RKO (cell line): ENCODE results near the gene LRRC32.
A peak's percentile ranks its signal among the peaks of the same experiment; 100 is the strongest.
"Not testable (repeated sequence)": the region's sequence is repeated elsewhere in the genome, so short reads cannot be mapped to it uniquely, and the experiment has no call there.

Experiments
- DNase-seq: peaks from one replicate; pipeline ENCODE4 v3.0.0-alpha.2; 2016; ENCODE audit warnings: low spot score

The LRRC32 gene

DNA sequence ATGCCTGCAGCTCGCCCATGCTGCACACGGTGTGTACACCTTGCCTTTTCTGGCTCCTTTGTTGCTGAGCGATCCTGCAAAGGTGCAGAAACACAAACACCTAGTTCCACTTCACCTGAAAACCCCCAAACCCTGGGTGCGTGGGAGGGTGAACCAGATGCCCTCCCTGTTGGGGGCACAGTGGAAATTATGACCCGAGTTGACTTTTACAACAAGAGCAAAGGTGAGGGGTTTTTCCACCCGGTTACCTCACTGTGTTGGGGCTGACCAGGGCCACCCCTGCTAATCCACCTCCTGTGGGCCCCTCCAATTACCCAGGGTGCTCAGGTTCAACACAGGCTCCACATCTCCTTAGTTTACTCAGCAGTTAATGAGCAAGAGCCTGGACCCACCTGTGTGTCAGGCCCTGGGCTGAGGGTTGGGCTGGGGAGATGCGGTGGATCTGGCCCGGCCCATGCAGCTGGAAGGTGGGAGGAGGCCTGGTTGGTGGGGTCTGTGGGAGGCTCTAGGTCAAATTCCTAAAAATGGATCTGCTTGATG lies 42.1 kb downstream of the LRRC32 start:
- no peak for DNase-seq

DNA sequence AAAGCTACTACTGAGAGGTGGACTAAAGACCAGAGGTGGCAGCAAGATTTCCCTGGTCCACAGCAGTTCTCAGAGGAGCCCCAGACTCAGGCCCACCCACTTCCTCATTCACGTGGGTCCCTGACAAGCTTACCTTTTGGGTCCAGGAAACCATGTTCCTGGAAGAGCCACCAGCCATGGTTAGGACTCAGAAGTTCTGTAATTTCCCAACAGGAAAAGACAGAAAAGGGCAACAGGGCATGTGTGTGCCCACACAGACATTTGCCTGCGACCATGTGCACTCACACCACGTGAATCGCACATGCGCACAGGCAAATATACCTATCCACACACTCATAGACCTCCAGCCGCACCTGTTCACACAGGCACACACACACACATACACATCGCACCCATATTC lies 42.9 kb downstream of the LRRC32 start:
- no peak for DNase-seq

DNA sequence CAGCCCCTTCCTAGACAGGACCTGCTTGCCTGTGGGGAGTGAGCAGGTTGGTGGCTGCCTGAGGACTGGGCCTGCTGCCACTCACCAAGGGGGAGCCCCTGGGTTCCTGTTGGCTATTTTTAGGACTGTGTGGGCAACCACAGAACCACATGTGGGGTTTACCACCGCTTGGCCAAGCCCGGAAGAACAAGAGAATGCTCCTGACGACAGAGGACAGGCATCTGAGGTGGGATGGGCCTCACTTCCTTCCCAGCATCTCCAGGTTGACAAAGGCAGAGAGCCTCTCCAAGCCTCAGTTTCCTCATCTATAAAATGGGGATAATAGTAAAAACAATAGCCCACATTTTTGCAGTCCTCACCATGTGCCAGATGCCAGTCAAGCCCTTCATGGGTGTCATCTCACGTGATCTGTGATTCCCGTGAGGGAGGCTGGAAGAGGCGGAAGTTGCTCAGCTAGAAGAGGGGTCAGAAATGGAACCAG lies 43.6 kb downstream of the LRRC32 start:
- no peak for DNase-seq

DNA sequence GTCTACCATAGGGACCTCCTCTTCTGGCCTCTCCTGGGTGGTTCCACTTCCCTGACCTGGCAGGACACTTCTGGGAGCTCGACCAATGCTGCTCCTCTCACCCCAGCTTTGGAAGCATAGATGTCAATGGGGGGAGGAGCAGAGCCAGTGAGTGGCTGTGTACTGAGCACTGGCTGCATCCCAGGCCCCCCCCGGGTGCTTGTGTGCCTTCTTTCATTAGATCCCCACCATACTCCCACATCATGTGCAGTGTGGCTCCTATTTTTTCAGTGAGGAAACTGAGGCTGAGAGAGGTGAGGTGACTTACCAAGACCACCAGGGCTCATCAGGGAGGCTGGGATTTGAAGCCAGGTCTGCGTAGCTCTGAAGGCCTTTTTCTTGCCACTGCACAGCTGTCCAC lies 44.3 kb downstream of the LRRC32 start:
- no peak for DNase-seq

DNA sequence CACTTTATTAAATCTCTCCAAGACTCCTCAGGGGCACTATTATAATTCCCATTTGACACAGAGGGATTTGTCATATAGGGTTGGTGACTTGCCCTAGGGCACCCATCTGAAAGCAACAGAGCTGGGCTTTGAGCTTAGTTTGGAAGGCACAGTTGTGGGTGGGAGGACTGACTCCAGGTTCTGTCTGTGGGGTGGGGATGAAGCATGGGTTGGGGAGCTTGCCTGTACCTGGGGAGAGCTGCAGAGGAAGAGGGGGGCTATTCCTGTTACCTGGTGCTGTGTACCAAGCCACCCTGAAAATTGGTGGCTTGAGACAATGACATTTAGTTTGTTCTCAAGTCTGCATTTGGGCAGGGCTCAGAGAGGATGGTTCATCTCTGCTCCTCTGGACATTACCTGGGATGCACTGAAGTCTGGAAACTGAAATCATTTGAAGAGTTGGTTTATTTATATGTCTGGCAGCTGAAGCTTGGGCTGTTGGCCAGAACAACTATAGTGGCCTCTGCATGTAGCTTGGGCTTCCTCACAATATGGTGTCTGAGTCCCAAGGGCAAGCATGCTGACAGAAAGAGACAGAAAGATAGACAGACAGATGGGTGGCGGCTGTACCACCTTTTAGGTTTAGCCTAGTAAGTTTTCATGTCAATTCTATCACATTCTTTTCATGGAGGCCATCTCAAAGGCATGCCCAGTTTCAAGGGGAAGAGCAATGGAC lies 44.9 kb downstream of the LRRC32 start:
- no peak for DNase-seq

DNA sequence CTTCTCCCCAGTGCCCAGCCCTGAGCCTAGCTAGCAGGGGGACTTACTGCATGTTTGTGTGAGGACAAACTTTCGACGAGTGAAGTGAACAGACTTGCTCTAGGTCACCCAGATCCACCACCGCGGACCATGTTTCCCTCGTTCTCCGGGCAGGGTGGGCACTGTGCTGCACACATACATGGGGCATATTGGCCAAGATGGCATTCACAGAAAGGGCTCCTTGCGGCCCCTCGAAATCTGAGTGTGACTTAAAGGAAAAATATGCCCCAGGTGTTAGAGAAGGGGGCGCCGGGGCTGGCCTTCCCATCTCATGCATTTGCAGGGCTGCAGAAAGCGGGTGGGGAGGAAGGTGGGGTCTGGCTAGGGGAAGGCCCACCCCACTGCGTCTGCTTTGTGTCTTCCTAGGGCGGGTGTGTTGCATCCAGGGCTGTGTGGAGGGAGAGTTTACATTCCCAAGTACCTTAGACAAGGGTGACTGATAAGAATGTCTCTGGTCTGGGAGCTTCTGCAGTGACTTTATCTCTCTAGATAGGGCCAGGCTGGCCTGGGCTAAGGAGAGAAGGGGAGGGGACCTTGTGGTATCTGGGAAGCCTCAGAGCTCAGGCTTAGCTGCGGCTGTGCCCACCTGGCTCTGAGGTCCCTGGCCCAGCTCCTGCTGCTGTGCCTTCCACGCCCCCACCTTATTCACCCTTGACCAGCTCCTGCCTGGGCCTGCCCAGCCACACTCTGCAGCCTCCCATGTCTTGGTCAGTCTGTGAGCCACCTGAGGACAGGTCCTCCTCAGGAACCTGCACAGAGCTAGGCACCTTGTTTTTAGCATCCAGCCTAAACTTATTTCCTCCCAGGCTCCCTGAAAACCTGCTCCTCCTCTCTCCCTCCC lies 45.8 kb downstream of the LRRC32 start:
- DNase-seq: no peak

DNA sequence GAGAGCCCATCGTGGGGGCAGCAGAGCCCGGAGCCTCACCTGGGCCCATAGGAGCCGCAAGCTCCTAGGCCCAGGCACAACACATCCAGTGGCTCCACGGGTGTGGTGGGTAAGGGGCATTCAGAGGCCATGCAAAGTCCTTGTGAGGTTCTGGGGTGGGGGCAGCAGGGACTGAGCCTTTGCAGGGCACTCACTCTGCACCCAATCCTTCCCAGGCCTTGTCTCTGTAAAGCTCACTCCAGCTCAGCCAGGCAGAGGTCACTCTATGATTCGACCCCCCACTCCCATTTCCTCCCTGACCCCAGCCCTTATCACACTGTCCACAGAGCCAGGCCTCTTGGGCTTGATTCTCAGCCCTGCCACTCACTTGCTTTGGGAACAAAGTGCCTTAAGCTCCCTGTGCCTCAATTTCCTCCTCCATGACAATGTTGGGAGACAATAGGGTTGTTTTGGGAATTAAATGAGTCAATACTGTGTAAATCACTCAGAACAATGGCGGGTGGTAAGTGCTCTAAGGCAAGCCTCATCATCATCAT lies 46.6 kb downstream of the LRRC32 start:
- DNase-seq: no peak

DNA sequence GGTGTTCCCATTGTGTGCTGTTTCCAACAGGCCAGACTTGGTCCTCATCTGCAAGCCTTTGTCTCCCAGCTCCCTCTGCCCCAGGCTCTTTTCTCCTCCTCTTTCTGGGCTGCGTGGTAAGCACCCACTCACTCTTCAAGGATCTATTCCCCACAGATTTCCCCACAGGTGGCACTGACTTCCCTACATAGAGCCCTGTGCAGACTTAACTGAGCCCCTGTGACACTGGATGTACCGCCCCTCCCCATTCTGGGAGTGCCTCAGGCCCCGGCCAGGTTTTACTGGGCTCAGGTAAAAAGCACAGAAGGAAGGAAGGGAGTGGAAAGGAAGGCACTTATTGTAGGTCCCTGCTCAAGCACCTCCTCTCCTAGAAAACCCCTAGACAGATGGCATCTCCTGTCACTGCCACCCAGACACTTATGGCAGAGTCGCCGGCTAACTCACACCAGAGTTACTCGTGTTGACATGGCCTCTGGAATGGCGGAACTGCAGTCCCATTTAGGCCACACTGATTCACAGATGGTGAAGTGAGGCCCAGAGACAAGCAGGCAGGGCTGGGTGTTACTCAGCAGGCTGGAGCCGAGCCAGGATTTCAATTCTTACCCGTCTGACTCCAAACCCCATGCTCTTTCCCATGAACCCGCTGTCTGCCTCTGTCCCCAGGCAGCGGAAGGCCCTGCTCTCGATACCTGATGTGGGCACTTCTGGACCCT lies 47.2 kb downstream of the LRRC32 start:
- DNase-seq: peak; percentile 16

DNA sequence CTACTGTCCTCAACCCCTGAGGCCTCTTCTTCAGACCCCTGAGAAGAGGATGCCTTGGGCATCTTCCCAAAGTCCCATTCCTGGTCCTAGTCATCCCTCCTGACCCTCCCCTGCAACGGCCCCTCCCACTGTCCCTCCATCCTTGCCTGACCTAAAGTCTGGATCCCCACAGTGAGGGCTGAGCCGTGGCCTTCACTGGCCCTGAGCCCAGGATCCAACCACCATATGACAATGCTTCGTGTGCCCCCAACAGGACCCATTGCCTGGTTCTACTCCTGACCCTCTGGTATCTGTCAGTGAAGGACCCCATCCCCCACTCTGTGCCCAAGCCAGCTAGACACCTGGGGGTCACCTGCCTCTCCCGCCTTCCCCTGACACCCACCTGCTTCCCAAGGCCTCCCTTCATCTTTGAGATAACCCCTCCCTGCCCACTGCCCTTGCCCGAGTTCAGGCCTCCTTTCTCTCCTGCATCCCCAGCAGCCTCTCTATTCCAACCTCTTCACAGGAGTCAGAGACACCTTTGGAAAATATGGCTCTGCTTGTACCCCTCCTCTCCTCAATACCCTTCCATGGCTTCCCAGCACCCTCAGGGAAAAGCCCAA lies 48.0 kb downstream of the LRRC32 start:
- DNase-seq: no peak

DNA sequence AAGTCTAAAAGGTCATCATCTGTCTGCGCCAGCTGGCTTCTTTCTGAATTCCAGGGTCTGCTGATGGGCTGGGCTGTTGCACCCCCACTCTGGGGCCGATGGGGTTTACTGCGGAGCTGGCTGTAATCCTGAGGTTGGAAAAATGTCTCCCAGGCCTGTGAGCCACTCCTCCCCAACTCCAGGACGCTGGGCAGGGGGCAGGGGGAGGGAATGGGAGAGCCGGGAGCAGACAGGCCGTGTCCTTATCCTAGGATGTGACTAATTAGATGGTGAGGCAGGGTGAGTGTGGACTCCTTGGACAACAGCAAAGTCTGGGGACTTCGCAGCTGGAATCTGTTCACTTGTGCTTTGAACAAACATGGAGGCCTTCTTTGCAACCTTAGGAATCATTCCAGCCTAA lies 48.7 kb downstream of the LRRC32 start:
- DNase-seq: no peak

DNA sequence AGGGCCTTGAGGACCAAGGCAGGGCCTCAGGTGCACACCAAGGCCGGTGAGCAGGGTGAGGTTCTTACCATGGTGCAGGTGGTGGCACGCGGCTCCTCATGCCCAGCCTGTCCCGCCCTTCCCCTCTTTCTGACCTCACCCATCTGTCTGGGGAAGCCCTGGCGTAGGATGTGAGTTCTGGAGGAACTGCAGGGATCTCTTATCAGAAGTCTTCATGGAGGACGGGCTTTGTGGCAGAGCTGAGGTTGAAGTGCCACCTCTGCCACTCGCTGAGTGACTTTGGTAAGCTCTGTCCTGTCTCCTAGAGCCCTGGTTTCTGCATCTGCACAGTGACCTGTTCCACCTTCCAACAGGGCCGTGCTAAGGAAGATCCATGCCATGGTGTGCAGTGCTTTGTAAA lies 49.1 kb downstream of the LRRC32 start:
- no peak for DNase-seq

DNA sequence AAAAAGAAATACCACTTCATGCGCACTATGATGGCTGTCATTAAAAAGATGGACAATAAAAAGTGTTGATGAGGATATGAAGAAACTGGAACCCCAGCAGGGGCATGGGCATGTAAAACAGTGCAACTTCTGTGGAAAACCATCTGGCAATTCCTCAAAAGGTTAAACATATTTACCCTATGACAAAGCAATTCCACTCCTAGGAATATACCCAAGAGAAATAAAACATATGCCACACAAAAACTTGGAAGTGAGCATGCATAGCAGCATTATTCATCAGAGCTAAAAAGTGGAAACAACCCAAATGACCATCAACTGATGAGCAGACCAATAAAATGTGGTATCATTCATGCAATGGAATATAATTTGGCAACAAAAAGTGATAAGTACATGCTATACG lies 50.1 kb downstream of the LRRC32 start:
- DNase-seq: no peak

DNA sequence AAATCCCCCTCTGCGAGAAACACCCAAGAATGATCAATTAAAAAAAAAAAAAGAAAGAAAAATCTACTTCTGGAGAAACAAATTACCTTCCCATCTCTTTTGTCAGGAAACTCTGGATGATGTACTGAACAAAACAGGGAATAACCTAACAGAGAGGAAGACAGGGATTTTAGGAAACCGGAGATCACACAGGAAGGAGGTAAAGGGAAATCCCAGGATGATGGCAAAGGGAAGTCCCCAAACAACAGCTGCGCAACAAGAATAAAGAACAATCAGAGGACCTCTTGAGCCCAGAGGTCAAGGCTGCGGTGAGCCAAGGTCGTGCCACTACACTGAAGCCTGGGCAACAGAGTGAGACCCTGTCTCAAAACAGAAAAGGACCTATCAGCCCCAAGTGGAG lies 50.7 kb downstream of the LRRC32 start:
- DNase-seq: not testable (repeated sequence)

DNA sequence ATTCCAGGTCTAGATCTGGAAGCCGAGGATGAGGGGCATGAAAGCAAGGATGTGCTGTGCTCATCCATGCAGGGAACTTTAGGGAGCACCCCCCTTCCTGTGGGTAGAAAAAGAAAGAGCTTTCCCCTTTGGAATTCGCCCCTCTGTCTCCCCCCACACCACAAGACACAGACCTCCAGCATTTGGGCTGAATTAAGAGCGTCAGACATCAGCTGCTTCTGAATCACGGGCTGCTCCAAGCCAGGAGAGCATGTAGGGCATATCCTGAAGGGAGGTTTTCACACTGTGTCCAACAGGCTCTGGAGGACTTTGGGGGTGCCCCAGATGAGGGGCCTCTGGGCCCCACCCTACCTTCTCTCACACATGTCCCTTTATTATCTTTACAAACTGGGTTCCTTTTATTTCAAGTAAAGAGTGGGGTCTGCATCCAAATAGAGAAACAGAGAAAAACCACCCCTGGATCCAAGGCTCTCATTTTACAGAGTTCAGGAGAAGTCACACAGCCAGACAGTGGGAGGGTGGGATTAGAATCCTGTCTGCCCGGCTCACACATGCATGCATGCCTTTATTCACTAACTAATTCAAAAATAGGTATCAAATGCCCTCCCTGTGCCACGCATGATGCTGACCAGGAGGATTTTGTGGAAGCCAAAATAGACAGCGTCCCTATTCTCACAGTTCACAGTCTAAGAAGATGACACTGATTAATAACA lies 52.8 kb downstream of the LRRC32 start:
- DNase-seq: no peak

DNA sequence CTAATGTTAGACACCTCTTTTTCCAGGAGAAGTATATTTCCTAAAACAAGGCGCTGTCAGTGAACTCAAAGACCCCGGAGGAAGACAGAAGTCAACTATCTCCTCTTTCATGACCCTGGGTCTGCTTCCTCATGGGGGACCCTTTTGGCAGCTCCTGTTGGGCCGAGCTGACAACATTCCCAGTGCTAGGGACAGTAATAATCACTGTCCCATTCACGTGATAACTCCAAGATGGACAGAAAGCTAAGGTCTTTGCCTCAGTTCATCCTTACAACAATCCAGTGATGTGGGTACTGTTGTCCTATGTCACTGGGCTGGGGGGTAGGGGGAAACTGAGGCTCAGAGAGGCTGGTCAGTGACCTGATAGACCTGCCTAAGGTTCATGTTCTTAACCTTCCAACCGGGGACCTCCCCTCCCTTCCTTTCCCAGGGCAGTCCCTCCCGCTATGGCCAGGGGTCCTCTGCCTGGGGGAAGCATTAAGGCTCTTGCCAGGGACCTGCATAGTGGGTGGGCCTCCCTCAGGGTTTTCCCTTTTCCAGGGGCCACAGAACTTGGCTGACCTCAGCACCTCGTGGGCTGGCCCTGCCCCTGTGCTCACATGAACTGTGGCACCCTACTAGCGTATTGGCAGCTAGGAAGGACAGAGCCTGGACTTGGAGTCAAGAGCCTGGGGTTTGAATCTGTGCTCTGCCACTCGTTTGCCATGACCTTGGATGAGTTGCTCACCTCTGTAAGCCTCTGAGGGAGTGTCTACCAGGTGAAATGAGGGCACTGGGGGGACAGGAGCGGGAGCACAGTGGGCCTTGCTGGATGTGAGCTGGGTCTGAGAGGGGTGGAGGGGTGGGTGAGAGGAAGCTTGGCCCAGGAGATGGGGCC lies 53.6 kb downstream of the LRRC32 start:
- DNase-seq: no peak

DNA sequence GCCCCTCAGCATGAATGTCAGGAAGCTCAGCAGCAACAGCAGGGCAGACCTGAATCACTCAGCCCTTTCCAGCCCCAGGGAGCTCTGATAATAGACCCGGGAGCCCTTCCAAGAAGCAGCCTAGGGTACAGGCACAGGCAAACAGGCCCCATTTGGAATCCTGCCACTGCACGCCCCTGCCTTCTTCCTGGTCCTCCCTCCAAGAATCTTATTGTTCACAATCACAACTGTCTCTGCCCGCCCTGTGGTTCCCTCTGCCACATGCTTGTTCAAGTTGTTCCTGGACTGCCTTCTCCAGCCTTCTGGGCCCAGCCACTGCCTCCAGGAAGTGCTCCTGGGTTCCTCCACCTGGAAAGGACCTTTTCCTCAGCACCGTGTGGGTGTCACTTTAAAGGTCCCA lies 54.6 kb downstream of the LRRC32 start:
- no peak for DNase-seq

DNA sequence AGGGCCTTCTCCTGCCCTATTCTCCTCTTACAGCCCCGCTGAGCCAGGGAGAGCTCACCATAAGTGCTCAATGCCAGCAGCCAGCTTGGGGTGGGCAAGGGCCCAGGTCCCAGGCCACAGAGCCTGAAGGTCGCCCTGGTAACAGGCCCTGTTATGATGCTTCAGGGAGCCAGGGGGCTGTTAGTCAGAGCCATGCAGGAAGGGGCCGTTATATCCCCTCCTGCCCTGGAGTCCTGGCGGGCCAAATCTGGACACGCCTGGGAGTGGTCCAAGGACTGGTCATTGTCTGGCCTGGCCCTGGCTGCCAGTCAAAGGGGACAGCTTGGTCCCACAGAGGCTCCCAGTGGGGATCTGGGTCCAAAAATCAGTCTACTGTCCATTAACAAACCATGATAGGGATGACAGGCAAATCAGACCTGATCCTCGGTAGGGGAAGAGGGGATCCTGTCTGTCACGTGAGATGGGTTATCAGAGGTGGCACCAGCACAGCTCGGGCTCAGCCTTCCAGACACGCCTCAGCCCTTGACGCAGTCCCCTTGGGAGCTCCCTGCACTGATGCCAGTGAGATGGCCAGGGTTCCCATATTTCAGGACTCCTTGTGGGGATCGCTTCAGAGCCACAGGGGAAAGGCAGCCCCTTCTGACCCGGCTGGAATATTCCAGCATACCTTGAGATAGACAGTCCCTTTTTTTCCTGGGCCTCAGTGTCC lies 55.9 kb downstream of the LRRC32 start:
- no peak for DNase-seq

DNA sequence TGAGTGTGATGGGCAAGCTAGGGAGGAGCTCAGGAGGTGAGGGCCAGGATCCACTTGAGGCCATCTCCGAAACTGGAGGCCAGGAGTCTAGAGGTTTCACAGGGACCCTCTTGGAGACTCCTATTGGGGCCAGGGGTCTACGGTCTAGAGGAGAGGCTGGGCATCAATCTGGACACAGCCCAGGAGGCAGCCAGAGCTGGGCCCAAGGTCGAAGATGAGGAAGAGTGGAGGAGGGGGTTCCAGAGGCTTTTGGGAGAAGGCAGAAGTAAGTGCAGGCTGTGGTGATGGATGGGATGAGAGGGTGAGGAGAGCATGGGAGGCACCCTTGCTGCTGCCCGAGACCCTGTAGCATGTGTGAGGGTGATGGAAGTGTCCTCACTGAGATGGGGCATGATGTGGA lies 56.6 kb downstream of the LRRC32 start:
- DNase-seq: no peak

DNA sequence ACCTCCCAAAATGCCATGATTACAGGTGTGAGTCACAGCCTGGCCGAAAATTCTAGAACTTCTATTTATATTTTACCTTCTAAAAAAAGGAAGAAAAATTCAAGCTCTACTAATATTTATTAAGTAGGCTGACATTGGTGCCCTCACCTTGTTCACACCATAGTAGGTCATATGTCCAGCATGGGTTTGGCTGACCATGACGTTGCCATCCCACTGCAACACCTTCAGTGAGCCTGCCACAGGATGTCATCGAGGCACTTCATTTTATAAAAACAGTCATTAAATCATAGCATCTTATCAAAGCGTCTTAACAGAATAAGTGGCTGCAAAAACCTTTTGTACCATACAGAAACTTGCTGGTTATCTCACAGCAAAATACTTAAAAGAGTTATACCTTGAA lies 58.3 kb downstream of the LRRC32 start:
- no peak for DNase-seq
